Dendritic cell treated with granulocyte-macrophage colony-stimulating factor and Interleukin-4, amounts not matched to agents 40 ng/mL and 50 ng/mL, for 4 days (primary cell): ENCODE measurements around the gene GRIK4.
"Not testable (repeated sequence)": the region's sequence is repeated elsewhere in the genome, so short reads cannot be mapped to it uniquely, and the experiment has no call there.

Experiments
- H3K27ac Mint-ChIP-seq: one replicate; pipeline ENCODE4 v1.8.0; 2022; ENCODE audit warnings: mild to moderate bottlenecking, mixed read lengths
- H3K27me3 Mint-ChIP-seq: one replicate; pipeline ENCODE4 v1.8.0; 2022; ENCODE audit warnings: mild to moderate bottlenecking, mixed read lengths
- H3K36me3 Mint-ChIP-seq: one replicate; pipeline ENCODE4 v1.8.0; 2022; ENCODE audit warnings: low read depth, mixed read lengths
- H3K4me1 Mint-ChIP-seq: one replicate; pipeline ENCODE4 v1.8.0; 2022; ENCODE audit warnings: low read depth, mixed read lengths
- H3K4me3 Mint-ChIP-seq: one replicate; pipeline ENCODE4 v1.8.0; 2022; ENCODE audit warnings: mild to moderate bottlenecking, moderate library complexity, mixed read lengths
- H3K9me3 Mint-ChIP-seq: one replicate; pipeline ENCODE4 v1.8.0; 2022; ENCODE audit warnings: mixed read lengths
- intact Hi-C: fragments of 100-400 bp; cut with micrococcal nuclease; formaldehyde crosslinking; loops from one replicate; pipeline ENCODE4 v1.15.0; 2022

GRIK4 gene

DNA sequence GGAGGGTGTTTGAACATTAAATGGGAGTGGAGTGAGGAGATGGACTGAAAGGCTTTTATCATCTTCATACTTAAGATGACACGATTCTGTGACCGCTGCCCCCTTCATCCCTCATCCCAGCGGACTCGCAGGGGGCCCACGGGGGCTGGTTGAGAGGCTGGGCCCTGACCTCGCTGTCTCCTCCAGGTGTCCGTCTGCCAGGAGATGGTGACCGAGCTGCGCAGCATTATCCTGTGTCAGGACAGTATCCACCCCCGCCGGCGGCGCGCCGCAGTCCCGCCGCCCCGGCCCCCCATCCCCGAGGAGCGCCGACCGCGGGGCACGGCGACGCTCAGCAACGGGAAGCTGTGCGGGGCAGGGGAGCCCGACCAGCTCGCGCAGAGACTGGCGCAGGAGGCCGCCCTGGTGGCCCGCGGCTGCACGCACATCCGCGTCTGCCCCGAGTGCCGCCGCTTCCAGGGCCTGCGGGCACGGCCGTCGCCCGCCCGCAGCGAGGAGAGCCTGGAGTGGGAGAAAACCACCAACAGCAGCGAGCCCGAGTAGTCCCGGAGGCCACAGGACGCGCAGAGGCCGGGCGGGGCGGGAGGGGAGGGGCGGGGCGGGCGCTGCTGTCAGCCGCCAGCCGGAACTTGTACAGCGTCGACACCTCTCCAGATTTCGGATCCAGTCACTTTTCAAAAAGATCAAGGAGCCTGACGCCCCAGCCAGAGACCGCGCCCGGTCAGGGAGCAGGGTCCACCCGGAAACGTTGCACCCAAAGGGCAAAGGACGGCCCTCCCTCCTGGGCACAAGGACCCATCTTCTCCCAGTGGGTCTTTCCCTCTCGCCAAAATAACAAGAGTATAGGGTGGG is 474.4 kb downstream of the GRIK4 start:
- intact Hi-C loops = no loop called here
- H3K36me3 Mint-ChIP-seq = no peaks in the 10 kb centered on the region
- H3K27me3 Mint-ChIP-seq = peaks cover 50% of the 10 kb centered on the region
- H3K4me1 Mint-ChIP-seq = peaks cover 12% of the 10 kb centered on the region
- H3K4me3 Mint-ChIP-seq = peak overlapping the region; percentile 71
- no peak overlapping the region for H3K27ac Mint-ChIP-seq
- no peaks in the 10 kb centered on the region for H3K9me3 Mint-ChIP-seq

DNA sequence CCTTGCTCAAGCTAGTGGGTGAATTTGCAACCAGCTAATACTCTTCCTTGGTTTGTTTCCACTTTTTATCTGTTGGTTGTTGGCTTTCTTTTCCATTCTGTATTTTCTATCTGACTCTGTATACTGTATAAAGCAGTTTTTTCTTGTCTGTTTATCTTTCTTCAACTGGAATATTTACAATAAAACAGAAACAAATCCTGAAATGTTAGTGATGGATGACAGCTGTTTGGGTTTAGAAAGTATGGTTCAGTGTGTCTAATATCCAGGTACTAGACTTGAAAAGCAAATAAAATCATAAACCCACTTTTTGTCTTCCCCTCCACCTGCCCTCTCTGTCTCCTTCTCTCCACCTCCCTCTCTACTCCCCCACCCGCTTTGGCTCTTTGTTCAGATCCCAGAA is 477.1 kb downstream of the GRIK4 start:
- Mint-ChIP-seq H3K4me1 (peaks cover 12% of the 10 kb centered on the region), H3K36me3 (no peaks in the 10 kb centered on the region), H3K4me3 (no peak overlapping the region), H3K27me3 (peaks cover 37% of the 10 kb centered on the region), H3K9me3 (no peaks in the 10 kb centered on the region), H3K27ac (no peak overlapping the region)
- intact Hi-C loops = no loop called here

DNA sequence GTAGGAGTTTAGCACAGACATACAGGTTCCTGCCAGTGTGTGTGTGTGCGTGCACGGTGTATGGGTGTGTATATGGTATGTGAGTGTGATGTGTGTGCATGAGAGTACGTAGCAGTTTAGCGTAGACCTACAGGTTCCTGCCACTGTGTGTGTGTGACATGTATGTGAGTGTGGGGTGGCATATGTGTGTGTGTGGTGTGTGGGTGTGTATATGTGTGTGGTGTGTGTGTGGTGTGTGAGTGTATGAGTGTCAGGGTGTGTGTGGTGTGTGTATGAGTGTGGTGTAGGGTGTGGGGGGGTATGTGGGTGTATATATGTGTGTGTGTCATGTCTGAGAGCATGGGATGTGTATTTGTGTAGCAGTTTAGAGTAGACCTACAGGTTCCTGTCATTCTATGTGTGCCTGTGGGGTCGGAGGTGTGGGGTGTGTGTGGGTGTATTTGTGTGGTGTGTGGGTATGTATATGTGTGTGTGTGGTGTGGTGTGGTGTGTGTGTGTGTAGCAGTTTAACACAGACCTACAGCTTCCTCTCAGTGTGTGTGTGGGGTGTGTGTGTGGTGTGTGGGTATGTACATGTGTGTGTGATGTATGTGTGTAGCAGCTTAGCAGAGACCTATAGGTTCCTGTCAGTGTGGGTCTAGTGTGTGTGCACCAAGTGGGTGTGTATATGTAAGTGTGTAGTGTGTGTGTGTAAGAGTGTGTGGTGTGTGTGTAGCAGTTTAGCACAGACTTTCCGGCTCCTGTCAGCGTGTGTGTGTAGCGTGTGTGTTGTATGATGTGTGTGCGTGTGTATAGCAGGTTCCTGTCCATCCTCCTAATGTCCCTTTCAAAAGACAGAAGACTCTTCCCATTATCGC is 480.5 kb downstream of the GRIK4 start:
- Mint-ChIP-seq H3K27ac (no peak overlapping the region), H3K9me3 (no peaks in the 10 kb centered on the region), H3K27me3 (peaks cover 16% of the 10 kb centered on the region), H3K4me3 (no peak overlapping the region), H3K36me3 (no peaks in the 10 kb centered on the region), H3K4me1 (no peaks in the 10 kb centered on the region)
- intact Hi-C loops = no loop called here

DNA sequence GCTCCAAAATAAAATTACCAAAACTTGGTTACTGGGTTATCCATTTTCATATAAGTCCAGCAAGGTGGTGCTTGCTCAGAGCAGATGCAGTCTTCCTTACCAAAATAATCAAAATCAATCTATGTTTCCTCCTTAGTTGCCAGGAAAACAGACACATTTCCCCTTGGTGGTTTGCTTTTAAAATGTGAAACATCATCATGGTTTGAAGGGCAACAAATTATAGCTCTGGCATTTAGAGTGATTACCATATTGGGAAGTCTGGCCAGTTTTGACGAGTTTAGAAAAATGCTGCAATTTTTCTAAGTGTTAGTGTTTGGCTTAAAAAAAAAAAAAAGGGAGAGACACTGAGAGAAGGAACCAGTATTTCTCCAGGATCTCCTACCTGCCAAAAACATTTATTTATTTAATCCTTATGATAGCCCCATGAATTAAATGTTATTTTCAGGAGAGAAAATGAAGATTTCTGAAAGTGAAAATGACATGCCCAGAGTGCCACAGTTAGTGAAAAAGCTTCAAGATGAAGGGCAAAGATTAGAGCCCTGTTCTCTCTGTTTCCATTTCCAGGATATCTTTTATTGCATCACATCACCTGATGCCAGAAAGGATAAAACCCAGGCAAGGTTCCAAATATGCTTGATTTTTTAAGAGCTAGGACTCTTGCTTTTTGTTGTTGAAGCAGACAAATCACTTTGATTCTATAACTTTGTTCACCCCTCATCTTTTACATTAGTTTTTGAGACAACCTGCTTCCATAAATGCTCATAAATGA is 482.7 kb downstream of the GRIK4 start:
- H3K27ac Mint-ChIP-seq = no peak overlapping the region
- H3K36me3 Mint-ChIP-seq = no peaks in the 10 kb centered on the region
- H3K4me3 Mint-ChIP-seq = no peak overlapping the region
- no peaks in the 10 kb centered on the region for H3K9me3 Mint-ChIP-seq
- intact Hi-C loops = loop anchor here (1.0 kb wide), 1 partner anchor 13 kb away; no protein-coding TSS in a partner anchor
- H3K27me3 Mint-ChIP-seq = peaks cover 10% of the 10 kb centered on the region
- H3K4me1 Mint-ChIP-seq = no peaks in the 10 kb centered on the region

DNA sequence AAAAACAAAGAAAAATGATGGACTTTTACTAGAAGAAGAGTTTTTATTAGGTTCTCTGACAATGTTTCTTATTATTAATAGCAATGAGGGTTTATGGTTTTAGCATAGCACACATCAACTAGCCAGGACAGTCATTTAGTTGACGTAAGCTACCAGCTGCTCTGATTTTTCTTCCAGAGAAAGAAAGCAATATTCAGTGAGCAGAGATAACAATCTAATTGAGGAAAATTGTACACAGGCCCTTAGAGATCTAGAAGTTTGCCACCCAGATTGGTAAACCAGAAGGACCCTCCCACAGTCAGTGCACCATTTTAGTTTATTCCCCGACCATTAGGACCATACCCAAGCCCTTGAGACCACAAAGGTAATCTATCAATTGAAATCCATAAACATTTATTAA is 483.6 kb downstream of the GRIK4 start:
- no peaks in the 10 kb centered on the region for H3K36me3 Mint-ChIP-seq
- peaks cover 6% of the 10 kb centered on the region for H3K27me3 Mint-ChIP-seq
- no peak overlapping the region for H3K4me3 Mint-ChIP-seq
- H3K4me1 Mint-ChIP-seq = no peaks in the 10 kb centered on the region
- no peak overlapping the region for H3K27ac Mint-ChIP-seq
- intact Hi-C loops = no loop called here
- H3K9me3 Mint-ChIP-seq = no peaks in the 10 kb centered on the region

DNA sequence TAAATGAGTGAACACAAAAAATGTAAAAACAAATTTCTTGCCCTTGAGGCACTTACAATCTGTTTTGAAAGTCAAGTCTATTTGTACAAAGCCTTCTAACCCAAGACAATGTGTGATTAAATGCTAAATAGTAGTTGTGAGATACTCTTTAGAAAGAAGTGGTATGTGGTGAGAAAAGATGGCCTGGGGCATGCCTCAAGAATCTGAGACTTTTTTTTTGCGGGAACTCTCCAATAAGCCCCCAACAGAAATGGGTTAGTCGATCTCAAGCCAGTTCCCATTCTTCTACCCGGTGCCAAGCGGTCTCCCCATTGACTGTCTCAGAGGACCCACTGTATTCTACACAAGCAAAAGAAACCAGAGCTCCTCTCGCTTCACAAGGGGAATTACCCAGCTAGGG is 485.4 kb downstream of the GRIK4 start:
- Mint-ChIP-seq H3K27ac (no peak overlapping the region), H3K4me3 (no peak overlapping the region), H3K9me3 (no peaks in the 10 kb centered on the region), H3K4me1 (no peaks in the 10 kb centered on the region), H3K36me3 (no peaks in the 10 kb centered on the region), H3K27me3 (peaks cover 4% of the 10 kb centered on the region)
- intact Hi-C loops = no loop called here

GRCh38 chr11:120998581-120998980 is 487.0 kb downstream of the GRIK4 start:
- intact Hi-C loops = no loop called here
- Mint-ChIP-seq H3K4me3 (no peak overlapping the region), H3K9me3 (no peaks in the 10 kb centered on the region), H3K27me3 (peaks cover 6% of the 10 kb centered on the region), H3K36me3 (no peaks in the 10 kb centered on the region), H3K4me1 (no peaks in the 10 kb centered on the region), H3K27ac (no peak overlapping the region)

- peaks cover 3% of the 10 kb centered on the region for H3K27me3 Mint-ChIP-seq
- no peak overlapping the region for H3K4me3 Mint-ChIP-seq
- peaks cover 21% of the 10 kb centered on the region for H3K9me3 Mint-ChIP-seq
- no peak overlapping the region for H3K27ac Mint-ChIP-seq
- H3K4me1 Mint-ChIP-seq = no peaks in the 10 kb centered on the region
- no peaks in the 10 kb centered on the region for H3K36me3 Mint-ChIP-seq
- intact Hi-C loops = no loop called here
Observed at GRCh38 chr11:121004206-121004840, 492.8 kb downstream of the GRIK4 start.

GRCh38 chr11:121006922-121007321 is 495.4 kb downstream of the GRIK4 start:
- no peak overlapping the region for H3K27ac Mint-ChIP-seq
- H3K4me3 Mint-ChIP-seq = no peak overlapping the region
- H3K4me1 Mint-ChIP-seq = no peaks in the 10 kb centered on the region
- peaks cover 12% of the 10 kb centered on the region for H3K27me3 Mint-ChIP-seq
- intact Hi-C loops = loop anchor here (1.0 kb wide), 1 partner anchor 13 kb away; no protein-coding TSS in a partner anchor
- peaks cover 21% of the 10 kb centered on the region for H3K9me3 Mint-ChIP-seq
- no peaks in the 10 kb centered on the region for H3K36me3 Mint-ChIP-seq

DNA sequence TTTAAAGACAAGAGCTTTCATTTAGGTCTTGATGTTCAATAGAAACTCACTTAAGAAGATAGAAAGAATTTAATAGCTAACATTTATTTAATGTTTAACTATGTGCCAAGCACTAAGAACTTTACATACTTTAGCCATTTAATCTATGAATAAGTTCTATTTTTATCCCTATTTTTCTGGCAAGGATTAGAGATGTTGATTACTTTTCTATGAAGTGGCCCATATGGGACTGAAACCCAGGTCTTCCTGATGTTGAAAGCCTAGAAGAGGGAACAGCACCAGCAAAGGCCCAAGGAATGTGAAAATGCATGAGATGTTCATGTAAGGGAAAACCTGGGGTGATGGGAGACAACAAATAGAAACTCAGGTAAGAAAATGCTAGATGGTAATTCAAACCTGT is 497.0 kb downstream of the GRIK4 start:
- Mint-ChIP-seq H3K36me3 (no peaks in the 10 kb centered on the region), H3K27me3 (peaks cover 10% of the 10 kb centered on the region), H3K4me1 (no peaks in the 10 kb centered on the region), H3K4me3 (no peak overlapping the region), H3K27ac (no peak overlapping the region), H3K9me3 (peaks cover 21% of the 10 kb centered on the region)
- intact Hi-C loops = no loop called here

DNA sequence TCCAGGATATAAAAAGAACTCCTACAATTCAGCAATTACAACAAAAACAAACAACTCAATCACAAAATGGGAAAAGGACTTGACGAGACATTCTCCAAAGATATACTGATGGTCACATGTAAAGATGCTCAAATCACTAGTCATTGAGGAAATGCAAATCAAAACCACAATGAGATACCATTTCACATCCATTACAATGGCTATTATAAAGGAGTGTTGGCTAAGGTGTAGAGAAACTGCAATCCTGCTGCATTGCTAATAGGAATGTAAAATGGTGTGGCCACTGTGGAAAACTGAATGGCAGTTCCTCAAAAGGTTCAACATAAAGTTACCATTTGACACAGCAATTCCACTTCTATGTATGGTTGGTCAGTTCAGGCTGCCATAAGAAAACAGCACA is 500.5 kb downstream of the GRIK4 start:
- H3K36me3 Mint-ChIP-seq = no peaks in the 10 kb centered on the region
- no peaks in the 10 kb centered on the region for H3K4me1 Mint-ChIP-seq
- H3K4me3 Mint-ChIP-seq = no peak overlapping the region
- H3K27me3 Mint-ChIP-seq = peaks cover 12% of the 10 kb centered on the region
- intact Hi-C loops = no loop called here
- peaks cover 9% of the 10 kb centered on the region for H3K9me3 Mint-ChIP-seq
- no peak overlapping the region for H3K27ac Mint-ChIP-seq

DNA sequence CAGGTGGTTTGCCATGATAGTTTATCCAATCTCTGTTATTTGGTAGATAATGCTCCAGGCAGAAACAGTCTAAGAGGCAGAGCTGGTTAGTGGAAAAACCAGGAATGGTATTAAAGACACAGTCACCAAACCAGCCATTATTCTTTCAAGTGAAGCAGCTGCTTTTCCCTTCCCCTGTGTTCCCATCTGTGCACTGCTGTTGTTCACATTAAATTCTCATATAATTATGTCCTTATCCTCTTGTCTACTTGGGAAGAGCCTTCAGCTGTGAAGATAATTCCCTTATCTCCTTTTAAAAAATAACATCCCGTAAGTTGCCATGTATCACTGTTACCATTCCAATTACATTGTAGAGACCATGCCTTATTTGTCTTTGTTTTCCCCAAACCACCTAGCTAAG is 507.2 kb downstream of the GRIK4 start:
- peaks cover 19% of the 10 kb centered on the region for H3K27me3 Mint-ChIP-seq
- H3K4me1 Mint-ChIP-seq = peaks cover 3% of the 10 kb centered on the region
- no peak overlapping the region for H3K27ac Mint-ChIP-seq
- H3K9me3 Mint-ChIP-seq = no peaks in the 10 kb centered on the region
- no peak overlapping the region for H3K4me3 Mint-ChIP-seq
- peaks cover under 1% of the 10 kb centered on the region for H3K36me3 Mint-ChIP-seq
- intact Hi-C loops = no loop called here

- H3K36me3 Mint-ChIP-seq, H3K27ac Mint-ChIP-seq, H3K4me3 Mint-ChIP-seq, intact Hi-C loops, H3K9me3 Mint-ChIP-seq: not testable (repeated sequence)
- Mint-ChIP-seq H3K27me3 (peaks cover 21% of the 10 kb centered on the region), H3K4me1 (peaks cover 24% of the 10 kb centered on the region)
Observed at GRCh38 chr11:121021718-121022117, 510.2 kb downstream of the GRIK4 start.
